Common myeloid progenitor, CD34-positive (primary cell): ENCODE data around the gene OR5H14.
"Not testable (repeated sequence)": the region's sequence is repeated elsewhere in the genome, so short reads cannot be mapped to it uniquely, and the experiment has no call there.

Source experiments
- CTCF ChIA-PET: fragments of 350-600 bp; sonication (Branson Sonifier 250); formaldehyde crosslinking; loops from one replicate; lab custom pipeline; 2021; ENCODE audit warnings: antibody characterized with exemption; lab: Charles Lee
- POLR2A ChIA-PET: fragments of 350-600 bp; sonication (Branson Sonifier 250); formaldehyde crosslinking; loops from one replicate; lab custom pipeline; 2021; ENCODE audit warnings: antibody characterized with exemption; lab: Charles Lee
- DNase-seq, 3 donors: peaks; one replicate each; pipeline versions ENCODE4 v3.0.0 to v3.0.0-alpha.2; 2013
- H3K27ac ChIP-seq, 2 experiments: 1 replicate in 1 of 2; 2 replicates in 1 of 2; pipeline ENCODE4 v1.7.0; 2013; ENCODE audit warnings: inconsistent platforms in 2 of 2, low read length in 2 of 2, mild to moderate bottlenecking in 2 of 2, low read depth in 1 of 2, moderate library complexity in 1 of 2; ENCODE audit not compliant: severe bottlenecking in 2 of 2, insufficient read depth in 1 of 2, poor library complexity in 1 of 2
- H3K27me3 ChIP-seq, 5 experiments: replicated peaks in 2 of 5; 1 replicate in 3 of 5; 2 replicates in 2 of 5; pipeline versions ENCODE4 v1.6.1 to v1.7.0; 2013; ENCODE audit warnings: low read length in 4 of 5, mild to moderate bottlenecking in 2 of 5, moderate library complexity in 2 of 5, inconsistent platforms in 1 of 5; ENCODE audit not compliant: insufficient read depth in 5 of 5, control insufficient read depth in 4 of 5
- H3K36me3 ChIP-seq, 4 experiments: 1 replicate in 2 of 4; 2 replicates in 2 of 4; pipeline versions ENCODE4 v1.6.1 to v1.7.0; 2013; ENCODE audit warnings: low read length in 3 of 4, control low read depth in 1 of 4, mild to moderate bottlenecking in 1 of 4; ENCODE audit not compliant: control insufficient read depth in 4 of 4, insufficient read depth in 4 of 4
- H3K4me1 ChIP-seq, 4 experiments: 1 replicate in 3 of 4; 2 replicates in 1 of 4; pipeline versions ENCODE4 v1.6.1 to v1.7.1; 2013; ENCODE audit warnings: low read length in 3 of 4, mild to moderate bottlenecking in 3 of 4, control low read depth in 1 of 4, inconsistent platforms in 1 of 4, moderate library complexity in 1 of 4; ENCODE audit not compliant: control insufficient read depth in 4 of 4, insufficient read depth in 4 of 4; ENCODE audit errors: control extremely low read depth in 1 of 4
- H3K4me3 ChIP-seq, 7 experiments: 1 replicate in 4 of 7; 2 replicates in 3 of 7; pipeline versions ENCODE4 v1.5.1 to v1.7.0; 2013; ENCODE audit warnings: mild to moderate bottlenecking in 7 of 7, low read length in 6 of 7, moderate library complexity in 6 of 7, inconsistent platforms in 2 of 7, low read depth in 2 of 7, control low read depth in 1 of 7; ENCODE audit not compliant: insufficient read depth in 4 of 7, control insufficient read depth in 1 of 7; ENCODE audit errors: extremely low read depth in 1 of 7
- H3K9me3 ChIP-seq, 5 experiments: 1 replicate in 4 of 5; 2 replicates in 1 of 5; pipeline versions ENCODE4 v1.6.1 to v1.7.1; 2013; ENCODE audit warnings: low read length in 4 of 5, mild to moderate bottlenecking in 2 of 5, inconsistent platforms in 1 of 5, low read depth in 1 of 5, moderate library complexity in 1 of 5; ENCODE audit not compliant: control insufficient read depth in 4 of 5, insufficient read depth in 2 of 5; ENCODE audit errors: control extremely low read depth in 1 of 5
- WGBS: methylation state at CpG from one replicate; pipeline ENCODE4 v1.1.5; 2013; ENCODE audit not compliant: insufficient coverage; 5-methylcytosine and 5-hydroxymethylcytosine counted together

OR5H14 gene

GRCh38 chr3:98130421-98130820, 16.9 kb upstream of the OR5H14 start, which contains the start of gene OR5H1:
Gene OR5H1, plus strand, starts transcription at chr3:98130721. Its CDS starts 1,977 bp downstream, at chr3:98132698.
- CTCF ChIA-PET = no interaction called here
- Histone ChIP-seq H3K27me3 (no peaks in the 10 kb centered on the region), H3K36me3 (no peaks in the 10 kb centered on the region), H3K27ac (no peak within 1 kb of the TSS), H3K4me3 (no peak within 1 kb of the TSS), H3K4me1 (no peaks in the 10 kb centered on the region), H3K9me3 (peaks cover 0 to 2% (median 0%) of the 10 kb centered on the region in 5 experiments)
- DNase-seq = no peak
- POLR2A ChIA-PET = no interaction called here
- WGBS = no CpG with 5 or more reads among the region's 1 CpG

- Histone ChIP-seq H3K4me1 (no peaks in the 10 kb centered on the region), H3K4me3 (no peak overlapping the region), H3K27ac (no peak overlapping the region), H3K27me3 (no peaks in the 10 kb centered on the region), H3K9me3 (no peaks in the 10 kb centered on the region), H3K36me3 (no peaks in the 10 kb centered on the region)
- POLR2A ChIA-PET = no interaction called here
- CTCF ChIA-PET = no interaction called here
- WGBS = 89% methylated on average over 3 of the region's 3 CpGs
- DNase-seq = no peak
These were observed 10.6 kb upstream of the OR5H14 start for GRCh38 chr3:98136631-98137030.

DNA sequence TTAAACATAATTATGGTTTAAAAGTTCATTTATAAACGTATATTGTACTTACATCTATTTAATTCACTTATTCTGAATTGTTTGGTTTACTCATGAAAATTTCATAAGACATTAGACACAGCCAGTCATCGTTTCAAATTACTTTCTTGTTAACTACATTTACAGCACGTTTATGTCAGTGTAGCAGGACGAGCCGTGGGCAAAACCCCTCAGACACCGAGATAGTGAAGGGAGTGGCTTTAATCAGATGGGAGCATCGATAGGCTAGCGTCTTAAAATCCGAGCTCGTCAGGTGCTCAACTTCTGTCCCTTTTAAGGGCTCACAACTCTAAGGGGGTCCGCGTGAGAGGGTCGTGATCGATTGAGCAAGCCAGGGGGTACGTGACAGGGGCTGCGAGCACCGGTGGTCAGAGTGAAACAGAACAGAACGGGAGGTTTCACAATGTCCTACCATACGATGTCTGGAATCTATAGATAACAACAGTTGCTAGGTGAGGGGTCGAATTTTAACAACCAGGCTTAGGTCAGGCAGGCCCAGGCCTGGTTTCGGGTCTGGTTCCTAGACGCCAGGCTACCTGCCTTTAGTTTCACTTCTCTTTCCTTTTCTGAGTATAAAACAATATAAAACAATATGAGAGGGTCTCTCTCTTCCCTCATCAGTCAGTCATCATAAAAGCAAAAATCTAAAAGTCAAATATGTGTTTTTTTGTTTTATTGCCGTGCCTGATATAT, 9.3 kb upstream of the OR5H14 start:
- 100% methylated on average over 7 of the region's 23 CpGs for WGBS
- H3K9me3 ChIP-seq, H3K27ac ChIP-seq, CTCF ChIA-PET, H3K4me1 ChIP-seq, H3K4me3 ChIP-seq, H3K36me3 ChIP-seq, DNase-seq, H3K27me3 ChIP-seq, POLR2A ChIA-PET: not testable (repeated sequence)

DNA sequence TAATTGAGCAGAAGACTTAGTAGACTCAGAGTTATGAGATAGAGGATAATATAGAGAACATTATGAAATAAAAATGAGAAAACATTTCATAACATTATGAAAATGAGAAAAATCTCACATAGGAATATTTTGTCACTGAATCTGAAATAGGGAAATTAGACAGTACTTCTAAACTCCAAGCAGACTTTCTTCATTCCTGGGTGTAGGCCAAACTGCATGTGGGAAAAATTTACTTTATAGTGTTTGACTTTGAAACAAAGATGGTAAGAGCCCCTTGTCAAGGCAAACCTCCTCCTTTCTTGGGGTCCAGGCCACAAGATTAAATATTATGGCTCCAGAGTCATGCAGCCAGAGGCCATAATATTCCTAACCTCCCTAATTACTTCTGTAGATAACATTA, 6.7 kb upstream of the OR5H14 start:
- POLR2A ChIA-PET = no interaction called here
- Histone ChIP-seq H3K27me3 (no peaks in the 10 kb centered on the region), H3K36me3 (no peaks in the 10 kb centered on the region), H3K9me3 (no peaks in the 10 kb centered on the region), H3K4me1 (no peaks in the 10 kb centered on the region), H3K27ac (no peak overlapping the region), H3K4me3 (no peak overlapping the region)
- CTCF ChIA-PET = no interaction called here
- no peak for DNase-seq

- Histone ChIP-seq H3K27ac (no peak overlapping the region), H3K4me3 (no peak overlapping the region), H3K36me3 (no peaks in the 10 kb centered on the region), H3K9me3 (no peaks in the 10 kb centered on the region), H3K27me3 (no peaks in the 10 kb centered on the region), H3K4me1 (no peaks in the 10 kb centered on the region)
- POLR2A ChIA-PET = no interaction called here
- CTCF ChIA-PET = no interaction called here
- no peak for DNase-seq
- no CpG with 5 or more reads among the region's 3 CpGs for WGBS
These were observed 1.5 kb downstream of the OR5H14 start for GRCh38 chr3:98148751-98149150.

GRCh38 chr3:98149456-98149855, 2.2 kb downstream of the OR5H14 start:
- POLR2A ChIA-PET = interaction anchor here (0.6 kb wide), 1 partner anchor 61 kb away, joined by 4 read pairs; no protein-coding TSS in a partner anchor
- WGBS = 100% methylated on average over 1 of the region's 4 CpGs
- H3K27ac ChIP-seq, H3K36me3 ChIP-seq, H3K4me3 ChIP-seq, H3K9me3 ChIP-seq, H3K4me1 ChIP-seq, H3K27me3 ChIP-seq, DNase-seq, CTCF ChIA-PET: not testable (repeated sequence)

DNA sequence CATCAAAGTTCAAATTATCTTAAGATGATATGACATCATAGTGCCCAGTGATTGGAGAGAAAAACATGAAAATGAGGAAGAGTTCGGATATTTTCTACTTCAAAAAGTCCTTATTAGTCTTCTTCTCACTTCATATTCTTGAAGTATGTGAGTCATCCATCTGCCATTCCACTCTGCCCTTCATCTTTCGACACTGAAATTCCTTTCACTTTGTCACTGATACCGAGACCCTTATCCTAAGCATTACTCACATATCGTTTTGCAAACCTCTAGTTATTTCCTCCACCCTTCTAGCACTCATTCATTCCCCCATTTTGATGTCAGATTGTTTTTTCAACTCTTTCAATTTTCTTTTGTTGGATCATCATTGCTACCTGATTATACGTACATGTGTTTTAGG, 4.0 kb downstream of the OR5H14 start:
- POLR2A ChIA-PET = no interaction called here
- Histone ChIP-seq H3K27ac (no peak overlapping the region), H3K27me3 (no peaks in the 10 kb centered on the region), H3K4me1 (no peaks in the 10 kb centered on the region), H3K36me3 (no peaks in the 10 kb centered on the region), H3K4me3 (no peak overlapping the region), H3K9me3 (no peaks in the 10 kb centered on the region)
- DNase-seq = no peak
- WGBS = 94% methylated on average over 4 of the region's 5 CpGs
- CTCF ChIA-PET = no interaction called here
